Activated T-helper 2 cell treated with anti-CD3 and anti-CD28 coated beads, Interferon-gamma antibody, Interleukin-2, Interleukin-4, amounts not matched to agents 10 μg/mL and 5 μg/mL and 100 μg/mL, durations not matched to agents 14 hours and 24 hours and 36 hours (primary cell): Measurements from ENCODE around the gene SAA4. TPM values are rescaled to one million over a fixed set of nuclear protein-coding genes. Genes with fewer than 3 reads are reported as not detected.

Experiments used
- DNase-seq: peaks from one replicate; pipeline ENCODE4 v3.0.0; 2021; ENCODE audit warnings: low spot score
- H3K27ac Mint-ChIP-seq: one replicate; pipeline ENCODE4 v1.8.0; 2021; ENCODE audit warnings: mixed read lengths
- H3K27me3 Mint-ChIP-seq: one replicate; pipeline ENCODE4 v1.8.0; 2021; ENCODE audit warnings: low read depth, mixed read lengths
- H3K36me3 Mint-ChIP-seq: one replicate; pipeline ENCODE4 v1.8.0; 2021; ENCODE audit warnings: low read depth, mixed read lengths
- H3K4me1 Mint-ChIP-seq: one replicate; pipeline ENCODE4 v1.8.0; 2021; ENCODE audit warnings: low read depth, mixed read lengths
- H3K4me3 Mint-ChIP-seq: one replicate; pipeline ENCODE4 v1.8.0; 2021; ENCODE audit warnings: low read depth, mild to moderate bottlenecking, moderate library complexity, mixed read lengths
- H3K9me3 Mint-ChIP-seq: one replicate; pipeline ENCODE4 v1.8.0; 2021; ENCODE audit warnings: mixed read lengths
- intact Hi-C: fragments of 100-400 bp; cut with micrococcal nuclease; formaldehyde crosslinking; loops from one replicate; pipeline ENCODE4 v1.15.1; 2023
- total RNA-seq: library from RNA; stranded (reverse); gene quantifications from 2 replicates; pipeline ENCODE4 v1.2.3, GENCODE V29; 2022

The SAA4 gene
- total RNA-seq, 1 donor from 2014 or later, result not detected

- Mint-ChIP-seq H3K27ac (no peak overlapping the region), H3K36me3 (no peaks in the 10 kb centered on the region), H3K27me3 (peaks cover 54% of the 10 kb centered on the region), H3K9me3 (no peaks in the 10 kb centered on the region), H3K4me3 (no peak overlapping the region), H3K4me1 (peaks cover 1% of the 10 kb centered on the region)
- intact Hi-C loops, result no loop called here
- no peak for DNase-seq
Measured at GRCh38 chr11:18235394-18236334, 938 bp downstream of the SAA4 start.

- H3K36me3 Mint-ChIP-seq, result no peaks in the 10 kb centered on the region
- no peak for DNase-seq
- peaks cover 1% of the 10 kb centered on the region for H3K4me1 Mint-ChIP-seq
- intact Hi-C loops, result no loop called here
- no peak overlapping the region for H3K4me3 Mint-ChIP-seq
- peaks cover 42% of the 10 kb centered on the region for H3K27me3 Mint-ChIP-seq
- no peak overlapping the region for H3K27ac Mint-ChIP-seq
- H3K9me3 Mint-ChIP-seq, result no peaks in the 10 kb centered on the region
Measured at GRCh38 chr11:18233912-18234311, 2.7 kb downstream of the SAA4 start.

- H3K4me3 Mint-ChIP-seq, result no peak overlapping the region
- no peak overlapping the region for H3K27ac Mint-ChIP-seq
- H3K4me1 Mint-ChIP-seq, result peaks cover 1% of the 10 kb centered on the region
- peaks cover 24% of the 10 kb centered on the region for H3K27me3 Mint-ChIP-seq
- DNase-seq, result no peak
- intact Hi-C loops, result no loop called here
- H3K36me3 Mint-ChIP-seq, result no peaks in the 10 kb centered on the region
- H3K9me3 Mint-ChIP-seq, result no peaks in the 10 kb centered on the region
Measured at GRCh38 chr11:18230859-18231258, 5.7 kb downstream of the SAA4 start.

GRCh38 chr11:18229501-18229900 lies 7.1 kb downstream of the SAA4 start:
- H3K4me3 Mint-ChIP-seq, result no peak overlapping the region
- H3K9me3 Mint-ChIP-seq, result no peaks in the 10 kb centered on the region
- H3K4me1 Mint-ChIP-seq, result no peaks in the 10 kb centered on the region
- no peak overlapping the region for H3K27ac Mint-ChIP-seq
- no peak for DNase-seq
- intact Hi-C loops, result no loop called here
- peaks cover 16% of the 10 kb centered on the region for H3K27me3 Mint-ChIP-seq
- no peaks in the 10 kb centered on the region for H3K36me3 Mint-ChIP-seq

GRCh38 chr11:18225913-18226312 lies 10.7 kb downstream of the SAA4 start:
- intact Hi-C loops, result no loop called here
- H3K4me1 Mint-ChIP-seq, result no peaks in the 10 kb centered on the region
- H3K4me3 Mint-ChIP-seq, result no peak overlapping the region
- no peaks in the 10 kb centered on the region for H3K36me3 Mint-ChIP-seq
- H3K27ac Mint-ChIP-seq, result no peak overlapping the region
- no peaks in the 10 kb centered on the region for H3K9me3 Mint-ChIP-seq
- H3K27me3 Mint-ChIP-seq, result peaks cover 6% of the 10 kb centered on the region
- DNase-seq, result no peak

GRCh38 chr11:18223591-18224387 lies 12.8 kb downstream of the SAA4 start:
- Mint-ChIP-seq H3K4me1 (no peaks in the 10 kb centered on the region), H3K27ac (no peak overlapping the region)

GRCh38 chr11:18222814-18223421 lies 13.7 kb downstream of the SAA4 start:
- Mint-ChIP-seq H3K36me3 (no peaks in the 10 kb centered on the region), H3K4me1 (no peaks in the 10 kb centered on the region), H3K27ac (no peak overlapping the region), H3K27me3 (peaks cover 23% of the 10 kb centered on the region), H3K9me3 (no peaks in the 10 kb centered on the region), H3K4me3 (no peak overlapping the region)
- intact Hi-C loops, result no loop called here
- no peak for DNase-seq

More at GRCh38 chr11:18223591-18224387, 12.8 kb downstream of the SAA4 start:
- no peaks in the 10 kb centered on the region for H3K36me3 Mint-ChIP-seq
- H3K9me3 Mint-ChIP-seq, result no peaks in the 10 kb centered on the region
- peaks cover 15% of the 10 kb centered on the region for H3K27me3 Mint-ChIP-seq
- no peak overlapping the region for H3K4me3 Mint-ChIP-seq
- intact Hi-C loops, result no loop called here
- DNase-seq, result no peak

GRCh38 chr11:18221274-18221876 lies 15.2 kb downstream of the SAA4 start:
- H3K36me3 Mint-ChIP-seq, result no peaks in the 10 kb centered on the region
- H3K27ac Mint-ChIP-seq, result no peak overlapping the region
- peaks cover 31% of the 10 kb centered on the region for H3K27me3 Mint-ChIP-seq
- intact Hi-C loops, result no loop called here
- H3K9me3 Mint-ChIP-seq, result no peaks in the 10 kb centered on the region
- no peak for DNase-seq
- H3K4me3 Mint-ChIP-seq, result no peak overlapping the region
- no peaks in the 10 kb centered on the region for H3K4me1 Mint-ChIP-seq

GRCh38 chr11:18209058-18209457 lies 27.5 kb downstream of the SAA4 start:
- H3K36me3 Mint-ChIP-seq, result no peaks in the 10 kb centered on the region
- H3K27me3 Mint-ChIP-seq, result peaks cover 64% of the 10 kb centered on the region
- no peak for DNase-seq
- no peak overlapping the region for H3K4me3 Mint-ChIP-seq
- no peaks in the 10 kb centered on the region for H3K9me3 Mint-ChIP-seq
- H3K27ac Mint-ChIP-seq, result no peak overlapping the region
- intact Hi-C loops, result loop anchor here (10.0 kb wide), 1 partner anchor 94 kb away; no protein-coding TSS in a partner anchor
- H3K4me1 Mint-ChIP-seq, result peaks cover 18% of the 10 kb centered on the region

- intact Hi-C loops, result loop anchor here (10.0 kb wide), 1 partner anchor 90 kb away; no protein-coding TSS in a partner anchor
- Mint-ChIP-seq H3K36me3 (no peaks in the 10 kb centered on the region), H3K9me3 (no peaks in the 10 kb centered on the region), H3K27me3 (peaks cover 62% of the 10 kb centered on the region), H3K4me3 (no peak overlapping the region), H3K27ac (no peak overlapping the region), H3K4me1 (peaks cover 18% of the 10 kb centered on the region)
- no peak for DNase-seq
Measured at GRCh38 chr11:18204771-18205170, 31.8 kb downstream of the SAA4 start.

GRCh38 chr11:18204220-18204619 lies 32.4 kb downstream of the SAA4 start:
- Mint-ChIP-seq H3K27ac (no peak overlapping the region), H3K36me3 (no peaks in the 10 kb centered on the region), H3K27me3 (peaks cover 59% of the 10 kb centered on the region), H3K4me3 (no peak overlapping the region), H3K4me1 (peaks cover 18% of the 10 kb centered on the region), H3K9me3 (no peaks in the 10 kb centered on the region)
- intact Hi-C loops, result loop anchor here (10.0 kb wide), 1 partner anchor 89 kb away; no protein-coding TSS in a partner anchor
- no peak for DNase-seq

GRCh38 chr11:18203723-18204122 lies 32.9 kb downstream of the SAA4 start:
- H3K4me1 Mint-ChIP-seq, result peaks cover 16% of the 10 kb centered on the region
- no peaks in the 10 kb centered on the region for H3K36me3 Mint-ChIP-seq
- intact Hi-C loops, result loop anchor here (10.0 kb wide), 1 partner anchor 89 kb away; no protein-coding TSS in a partner anchor
- H3K4me3 Mint-ChIP-seq, result no peak overlapping the region
- H3K27ac Mint-ChIP-seq, result no peak overlapping the region
- H3K9me3 Mint-ChIP-seq, result no peaks in the 10 kb centered on the region
- no peak for DNase-seq
- H3K27me3 Mint-ChIP-seq, result peaks cover 57% of the 10 kb centered on the region
